ENCODE results near the gene CALCOCO1. TPM values are rescaled to one million over a fixed set of nuclear protein-coding genes. Genes with fewer than 3 reads are reported as not detected.

CALCOCO1 gene
- total and polyA plus RNA-seq, 9 of the 15 experiments (the other 6 are each of a cell fraction or from before 2014, with no cell fraction given) = 1.9 to 31.8 (median 11.0) TPM

DNA sequence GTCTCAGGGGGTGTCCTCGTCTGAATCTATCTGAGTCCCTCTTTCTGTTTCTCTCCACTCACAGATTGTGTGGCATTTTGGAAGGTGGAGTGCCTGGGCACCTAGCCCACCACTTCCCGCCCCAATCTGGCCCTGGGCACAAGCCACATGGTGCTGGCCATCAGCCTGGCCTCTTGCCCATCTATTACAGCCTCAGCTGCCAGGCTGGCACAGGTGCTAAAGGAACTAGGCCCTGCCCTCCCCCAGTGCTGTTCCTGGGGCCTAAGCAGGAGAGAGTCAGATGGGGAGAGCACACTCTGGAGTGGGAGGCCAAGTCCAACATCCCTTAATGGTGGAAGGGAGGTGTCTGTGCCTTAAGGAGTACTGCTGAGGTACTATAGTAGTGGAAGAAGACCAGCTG lies 8.3 kb upstream of the CALCOCO1 start:
- POLR2A ChIA-PET = no interaction called here
- Histone ChIP-seq H3K9me1 (ENCODE audit: control insufficient read depth, insufficient read depth, low read length) (no peaks in the 10 kb centered on the region), H3K4me2 (ENCODE audit: insufficient read depth, low read length) (no peak overlapping the region), H3K9ac (ENCODE audit: insufficient read depth in 1 of 2, low read depth in 2 of 2, low read length in 2 of 2) (no peak overlapping the region), H3K4me1 (replicated peaks in 1 of 2; ENCODE audit: control insufficient read depth in 2 of 2, insufficient read depth in 2 of 2, low read length in 2 of 2) (peaks cover 0 to 15% of the 10 kb centered on the region in 2 experiments; a peak in 3 of 5 replicates), H3K79me2 (ENCODE audit: control insufficient read depth, insufficient read depth, low read length) (no peaks in the 10 kb centered on the region), H4K20me1 (replicated peaks; ENCODE audit: control insufficient read depth, insufficient read depth, low read length) (peaks cover 12% of the 10 kb centered on the region), H3K4me3 (no peak overlapping the region), H3K9me3 (replicated peaks; ENCODE audit: control insufficient read depth, insufficient read depth, low read depth, low read length) (no peaks in the 10 kb centered on the region), H3K27me3 (ENCODE audit: control insufficient read depth in 2 of 2, insufficient read depth in 2 of 2, low read length in 2 of 2) (peaks cover 52 to 53% of the 10 kb centered on the region in 2 experiments), H3K27ac (ENCODE audit: extremely low read depth, low read depth, low read length) (no peak overlapping the region), H2AFZ (ENCODE audit: low read depth, low read length) (no peak overlapping the region), H3K36me3 (ENCODE audit: control insufficient read depth, insufficient read depth, low read length) (no peaks in the 10 kb centered on the region)
- in situ Hi-C loops (cut with MboI) = no loop called here
- no TSS peak for BruUV-seq (replicated peaks)
- FAIRE-seq = no peak
- TF ChIP-seq SMC3 (conservative IDR thresholded peaks at IDR 0.05; ENCODE audit: insufficient read depth, low read depth, low read length) = no peak
- no peak for TF ChIP-seq E2F4 (CRISPR knock-in tag; IDR thresholded peaks at IDR 0.05; ENCODE audit: low read depth)
- TF ChIP-seq, protein P1, sequence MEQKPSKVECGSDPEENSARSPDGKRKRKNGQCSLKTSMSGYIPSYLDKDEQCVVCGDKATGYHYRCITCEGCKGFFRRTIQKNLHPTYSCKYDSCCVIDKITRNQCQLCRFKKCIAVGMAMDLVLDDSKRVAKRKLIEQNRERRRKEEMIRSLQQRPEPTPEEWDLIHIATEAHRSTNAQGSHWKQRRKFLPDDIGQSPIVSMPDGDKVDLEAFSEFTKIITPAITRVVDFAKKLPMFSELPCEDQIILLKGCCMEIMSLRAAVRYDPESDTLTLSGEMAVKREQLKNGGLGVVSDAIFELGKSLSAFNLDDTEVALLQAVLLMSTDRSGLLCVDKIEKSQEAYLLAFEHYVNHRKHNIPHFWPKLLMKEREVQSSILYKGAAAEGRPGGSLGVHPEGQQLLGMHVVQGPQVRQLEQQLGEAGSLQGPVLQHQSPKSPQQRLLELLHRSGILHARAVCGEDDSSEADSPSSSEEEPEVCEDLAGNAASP (IDR thresholded peaks at IDR 0.05) = no peak
- TF ChIP-seq ZNF586 (CRISPR knock-in tag; conservative IDR thresholded peaks at IDR 0.05) = no peak
- TF ChIP-seq MTA2 (IDR thresholded peaks at IDR 0.05; ENCODE audit: low read depth) = no peak
- TF ChIP-seq YY1 (IDR thresholded peaks at IDR 0.05; ENCODE audit: borderline replicate concordance in 1 of 3, control insufficient read depth in 1 of 3, extremely low read depth in 1 of 3, insufficient read depth in 3 of 3, insufficient read length in 1 of 3, insufficient replicate concordance in 2 of 3, low read depth in 1 of 3, low read length in 2 of 3) = no peak
- TF ChIP-seq ZNF124 (CRISPR knock-in tag; IDR thresholded peaks at IDR 0.05) = no peak
- TF ChIP-seq, protein P2, sequence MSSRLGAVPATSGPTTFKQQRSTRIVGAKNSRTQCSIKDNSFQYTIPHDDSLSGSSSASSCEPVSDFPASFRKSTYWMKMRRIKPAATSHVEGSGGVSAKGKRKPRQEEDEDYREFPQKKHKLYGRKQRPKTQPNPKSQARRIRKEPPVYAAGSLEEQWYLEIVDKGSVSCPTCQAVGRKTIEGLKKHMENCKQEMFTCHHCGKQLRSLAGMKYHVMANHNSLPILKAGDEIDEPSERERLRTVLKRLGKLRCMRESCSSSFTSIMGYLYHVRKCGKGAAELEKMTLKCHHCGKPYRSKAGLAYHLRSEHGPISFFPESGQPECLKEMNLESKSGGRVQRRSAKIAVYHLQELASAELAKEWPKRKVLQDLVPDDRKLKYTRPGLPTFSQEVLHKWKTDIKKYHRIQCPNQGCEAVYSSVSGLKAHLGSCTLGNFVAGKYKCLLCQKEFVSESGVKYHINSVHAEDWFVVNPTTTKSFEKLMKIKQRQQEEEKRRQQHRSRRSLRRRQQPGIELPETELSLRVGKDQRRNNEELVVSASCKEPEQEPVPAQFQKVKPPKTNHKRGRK (tag; IDR thresholded peaks at IDR 0.05) = no peak
- TF ChIP-seq, protein P3, sequence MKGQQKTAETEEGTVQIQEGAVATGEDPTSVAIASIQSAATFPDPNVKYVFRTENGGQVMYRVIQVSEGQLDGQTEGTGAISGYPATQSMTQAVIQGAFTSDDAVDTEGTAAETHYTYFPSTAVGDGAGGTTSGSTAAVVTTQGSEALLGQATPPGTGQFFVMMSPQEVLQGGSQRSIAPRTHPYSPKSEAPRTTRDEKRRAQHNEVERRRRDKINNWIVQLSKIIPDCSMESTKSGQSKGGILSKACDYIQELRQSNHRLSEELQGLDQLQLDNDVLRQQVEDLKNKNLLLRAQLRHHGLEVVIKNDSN (CRISPR knock-in tag; IDR thresholded peaks at IDR 0.05) = no peak
- no peak for TF ChIP-seq NCOA6 (IDR thresholded peaks at IDR 0.05)
- intact Hi-C loops (cut with micrococcal nuclease) = no loop called here
- DNase-seq (ENCODE audit: extremely low read depth in 1 of 4, low spot score in 3 of 4) = no peak
- CTCF ChIA-PET (ENCODE audit: low intra/inter-chr PET ratio) = no interaction called here
- WGBS (ENCODE audit: insufficient coverage, low coverage, missing lambda C conversion rate) = 6% methylated on average over 2 of the region's 2 CpGs
- no peak for ATAC-seq
